Measurements from ENCODE around the gene ZNF683. TPM values are rescaled to one million over a fixed set of nuclear protein-coding genes. Genes with fewer than 3 reads are reported as not detected.
A peak's percentile ranks its signal among the peaks of the same experiment; 100 is the strongest.

ZNF683 gene
- total and polyA plus RNA-seq, 9 of the 15 experiments (the other 6 are each of a cell fraction or from before 2014, with no cell fraction given): not detected

DNA sequence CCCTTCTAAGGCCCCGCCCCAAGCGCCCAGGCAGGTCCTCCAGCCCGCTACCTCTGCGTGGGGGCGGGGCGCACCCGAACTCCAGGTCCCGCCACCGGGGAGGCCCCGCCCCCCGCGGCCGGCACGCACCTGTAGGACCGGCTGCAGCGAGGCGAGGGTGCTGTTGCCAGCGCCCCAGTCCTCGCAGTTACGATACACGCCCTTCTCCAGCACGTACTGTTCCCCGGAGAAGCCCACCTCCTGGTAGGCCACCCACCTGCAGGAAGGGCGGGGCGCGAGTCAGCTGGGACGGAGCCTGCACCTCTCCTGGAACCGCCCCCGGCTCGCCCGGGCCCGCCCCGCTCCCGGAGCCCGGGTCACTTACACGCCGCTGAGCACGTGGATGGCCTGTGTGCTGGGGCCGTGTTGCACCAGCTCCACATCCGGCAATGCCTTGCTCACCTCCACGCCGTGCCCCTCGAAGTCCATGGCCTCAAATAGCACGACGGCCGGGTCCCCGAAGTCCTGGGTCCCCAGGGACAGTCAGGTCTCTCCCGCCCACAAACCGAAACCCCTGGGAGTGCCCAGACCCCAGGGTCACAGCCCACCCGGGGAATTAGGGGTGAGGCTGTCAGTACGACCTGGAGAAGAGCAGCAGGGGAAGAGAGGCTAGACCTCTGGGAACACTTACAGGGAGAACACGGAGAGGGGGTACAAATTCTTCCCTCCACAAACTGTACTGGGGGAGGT is 35.9 kb downstream of the ZNF683 start (continued):
- TF ChIP-seq, protein P1, sequence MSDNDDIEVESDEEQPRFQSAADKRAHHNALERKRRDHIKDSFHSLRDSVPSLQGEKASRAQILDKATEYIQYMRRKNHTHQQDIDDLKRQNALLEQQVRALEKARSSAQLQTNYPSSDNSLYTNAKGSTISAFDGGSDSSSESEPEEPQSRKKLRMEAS (CRISPR knock-in tag; IDR thresholded peaks at IDR 0.05): peak; percentile 100
- TF ChIP-seq ZNF589 (CRISPR knock-in tag; IDR thresholded peaks at IDR 0.05; ENCODE audit: low read depth) (peak; percentile 100), HNRNPH1 (optimal IDR thresholded peaks at IDR 0.05; ENCODE audit: low read depth, low read length) (no peak), ZNF561 (CRISPR knock-in tag; conservative IDR thresholded peaks at IDR 0.05) (peak; percentile 45; the same call in 1 of the 2 replicates), HSF4 (CRISPR knock-in tag; IDR thresholded peaks at IDR 0.05; ENCODE audit: borderline replicate concordance) (peak; percentile 91; the same call in 1 of the 2 replicates), TCF7 (IDR thresholded peaks at IDR 0.05; ENCODE audit: borderline replicate concordance) (no peak), NEUROD1 (IDR thresholded peaks at IDR 0.05; ENCODE audit: borderline replicate concordance, low read depth, low read length, partially characterized antibody) (peak; percentile 61), SREBF2 (CRISPR knock-in tag; IDR thresholded peaks at IDR 0.05) (no peak)
- TF ChIP-seq, protein P2, sequence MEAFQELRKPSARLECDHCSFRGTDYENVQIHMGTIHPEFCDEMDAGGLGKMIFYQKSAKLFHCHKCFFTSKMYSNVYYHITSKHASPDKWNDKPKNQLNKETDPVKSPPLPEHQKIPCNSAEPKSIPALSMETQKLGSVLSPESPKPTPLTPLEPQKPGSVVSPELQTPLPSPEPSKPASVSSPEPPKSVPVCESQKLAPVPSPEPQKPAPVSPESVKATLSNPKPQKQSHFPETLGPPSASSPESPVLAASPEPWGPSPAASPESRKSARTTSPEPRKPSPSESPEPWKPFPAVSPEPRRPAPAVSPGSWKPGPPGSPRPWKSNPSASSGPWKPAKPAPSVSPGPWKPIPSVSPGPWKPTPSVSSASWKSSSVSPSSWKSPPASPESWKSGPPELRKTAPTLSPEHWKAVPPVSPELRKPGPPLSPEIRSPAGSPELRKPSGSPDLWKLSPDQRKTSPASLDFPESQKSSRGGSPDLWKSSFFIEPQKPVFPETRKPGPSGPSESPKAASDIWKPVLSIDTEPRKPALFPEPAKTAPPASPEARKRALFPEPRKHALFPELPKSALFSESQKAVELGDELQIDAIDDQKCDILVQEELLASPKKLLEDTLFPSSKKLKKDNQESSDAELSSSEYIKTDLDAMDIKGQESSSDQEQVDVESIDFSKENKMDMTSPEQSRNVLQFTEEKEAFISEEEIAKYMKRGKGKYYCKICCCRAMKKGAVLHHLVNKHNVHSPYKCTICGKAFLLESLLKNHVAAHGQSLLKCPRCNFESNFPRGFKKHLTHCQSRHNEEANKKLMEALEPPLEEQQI (IDR thresholded peaks at IDR 0.05): no peak
- TF ChIP-seq, protein P3, sequence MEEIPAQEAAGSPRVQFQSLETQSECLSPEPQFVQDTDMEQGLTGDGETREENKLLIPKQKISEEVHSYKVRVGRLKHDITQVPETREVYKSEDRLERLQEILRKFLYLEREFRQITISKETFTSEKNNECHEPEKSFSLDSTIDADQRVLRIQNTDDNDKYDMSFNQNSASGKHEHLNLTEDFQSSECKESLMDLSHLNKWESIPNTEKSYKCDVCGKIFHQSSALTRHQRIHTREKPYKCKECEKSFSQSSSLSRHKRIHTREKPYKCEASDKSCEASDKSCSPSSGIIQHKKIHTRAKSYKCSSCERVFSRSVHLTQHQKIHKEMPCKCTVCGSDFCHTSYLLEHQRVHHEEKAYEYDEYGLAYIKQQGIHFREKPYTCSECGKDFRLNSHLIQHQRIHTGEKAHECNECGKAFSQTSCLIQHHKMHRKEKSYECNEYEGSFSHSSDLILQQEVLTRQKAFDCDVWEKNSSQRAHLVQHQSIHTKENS (CRISPR knock-in tag; IDR thresholded peaks at IDR 0.05): no peak
- TF ChIP-seq, protein P4, sequence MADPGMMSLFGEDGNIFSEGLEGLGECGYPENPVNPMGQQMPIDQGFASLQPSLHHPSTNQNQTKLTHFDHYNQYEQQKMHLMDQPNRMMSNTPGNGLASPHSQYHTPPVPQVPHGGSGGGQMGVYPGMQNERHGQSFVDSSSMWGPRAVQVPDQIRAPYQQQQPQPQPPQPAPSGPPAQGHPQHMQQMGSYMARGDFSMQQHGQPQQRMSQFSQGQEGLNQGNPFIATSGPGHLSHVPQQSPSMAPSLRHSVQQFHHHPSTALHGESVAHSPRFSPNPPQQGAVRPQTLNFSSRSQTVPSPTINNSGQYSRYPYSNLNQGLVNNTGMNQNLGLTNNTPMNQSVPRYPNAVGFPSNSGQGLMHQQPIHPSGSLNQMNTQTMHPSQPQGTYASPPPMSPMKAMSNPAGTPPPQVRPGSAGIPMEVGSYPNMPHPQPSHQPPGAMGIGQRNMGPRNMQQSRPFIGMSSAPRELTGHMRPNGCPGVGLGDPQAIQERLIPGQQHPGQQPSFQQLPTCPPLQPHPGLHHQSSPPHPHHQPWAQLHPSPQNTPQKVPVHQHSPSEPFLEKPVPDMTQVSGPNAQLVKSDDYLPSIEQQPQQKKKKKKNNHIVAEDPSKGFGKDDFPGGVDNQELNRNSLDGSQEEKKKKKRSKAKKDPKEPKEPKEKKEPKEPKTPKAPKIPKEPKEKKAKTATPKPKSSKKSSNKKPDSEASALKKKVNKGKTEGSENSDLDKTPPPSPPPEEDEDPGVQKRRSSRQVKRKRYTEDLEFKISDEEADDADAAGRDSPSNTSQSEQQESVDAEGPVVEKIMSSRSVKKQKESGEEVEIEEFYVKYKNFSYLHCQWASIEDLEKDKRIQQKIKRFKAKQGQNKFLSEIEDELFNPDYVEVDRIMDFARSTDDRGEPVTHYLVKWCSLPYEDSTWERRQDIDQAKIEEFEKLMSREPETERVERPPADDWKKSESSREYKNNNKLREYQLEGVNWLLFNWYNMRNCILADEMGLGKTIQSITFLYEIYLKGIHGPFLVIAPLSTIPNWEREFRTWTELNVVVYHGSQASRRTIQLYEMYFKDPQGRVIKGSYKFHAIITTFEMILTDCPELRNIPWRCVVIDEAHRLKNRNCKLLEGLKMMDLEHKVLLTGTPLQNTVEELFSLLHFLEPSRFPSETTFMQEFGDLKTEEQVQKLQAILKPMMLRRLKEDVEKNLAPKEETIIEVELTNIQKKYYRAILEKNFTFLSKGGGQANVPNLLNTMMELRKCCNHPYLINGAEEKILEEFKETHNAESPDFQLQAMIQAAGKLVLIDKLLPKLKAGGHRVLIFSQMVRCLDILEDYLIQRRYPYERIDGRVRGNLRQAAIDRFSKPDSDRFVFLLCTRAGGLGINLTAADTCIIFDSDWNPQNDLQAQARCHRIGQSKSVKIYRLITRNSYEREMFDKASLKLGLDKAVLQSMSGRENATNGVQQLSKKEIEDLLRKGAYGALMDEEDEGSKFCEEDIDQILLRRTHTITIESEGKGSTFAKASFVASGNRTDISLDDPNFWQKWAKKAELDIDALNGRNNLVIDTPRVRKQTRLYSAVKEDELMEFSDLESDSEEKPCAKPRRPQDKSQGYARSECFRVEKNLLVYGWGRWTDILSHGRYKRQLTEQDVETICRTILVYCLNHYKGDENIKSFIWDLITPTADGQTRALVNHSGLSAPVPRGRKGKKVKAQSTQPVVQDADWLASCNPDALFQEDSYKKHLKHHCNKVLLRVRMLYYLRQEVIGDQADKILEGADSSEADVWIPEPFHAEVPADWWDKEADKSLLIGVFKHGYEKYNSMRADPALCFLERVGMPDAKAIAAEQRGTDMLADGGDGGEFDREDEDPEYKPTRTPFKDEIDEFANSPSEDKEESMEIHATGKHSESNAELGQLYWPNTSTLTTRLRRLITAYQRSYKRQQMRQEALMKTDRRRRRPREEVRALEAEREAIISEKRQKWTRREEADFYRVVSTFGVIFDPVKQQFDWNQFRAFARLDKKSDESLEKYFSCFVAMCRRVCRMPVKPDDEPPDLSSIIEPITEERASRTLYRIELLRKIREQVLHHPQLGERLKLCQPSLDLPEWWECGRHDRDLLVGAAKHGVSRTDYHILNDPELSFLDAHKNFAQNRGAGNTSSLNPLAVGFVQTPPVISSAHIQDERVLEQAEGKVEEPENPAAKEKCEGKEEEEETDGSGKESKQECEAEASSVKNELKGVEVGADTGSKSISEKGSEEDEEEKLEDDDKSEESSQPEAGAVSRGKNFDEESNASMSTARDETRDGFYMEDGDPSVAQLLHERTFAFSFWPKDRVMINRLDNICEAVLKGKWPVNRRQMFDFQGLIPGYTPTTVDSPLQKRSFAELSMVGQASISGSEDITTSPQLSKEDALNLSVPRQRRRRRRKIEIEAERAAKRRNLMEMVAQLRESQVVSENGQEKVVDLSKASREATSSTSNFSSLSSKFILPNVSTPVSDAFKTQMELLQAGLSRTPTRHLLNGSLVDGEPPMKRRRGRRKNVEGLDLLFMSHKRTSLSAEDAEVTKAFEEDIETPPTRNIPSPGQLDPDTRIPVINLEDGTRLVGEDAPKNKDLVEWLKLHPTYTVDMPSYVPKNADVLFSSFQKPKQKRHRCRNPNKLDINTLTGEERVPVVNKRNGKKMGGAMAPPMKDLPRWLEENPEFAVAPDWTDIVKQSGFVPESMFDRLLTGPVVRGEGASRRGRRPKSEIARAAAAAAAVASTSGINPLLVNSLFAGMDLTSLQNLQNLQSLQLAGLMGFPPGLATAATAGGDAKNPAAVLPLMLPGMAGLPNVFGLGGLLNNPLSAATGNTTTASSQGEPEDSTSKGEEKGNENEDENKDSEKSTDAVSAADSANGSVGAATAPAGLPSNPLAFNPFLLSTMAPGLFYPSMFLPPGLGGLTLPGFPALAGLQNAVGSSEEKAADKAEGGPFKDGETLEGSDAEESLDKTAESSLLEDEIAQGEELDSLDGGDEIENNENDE (IDR thresholded peaks at IDR 0.05; ENCODE audit: low read depth, low read length): no peak
